ENCODE results near the gene DPEP1.
"Not testable (repeated sequence)": the region's sequence is repeated elsewhere in the genome, so short reads cannot be mapped to it uniquely, and the experiment has no call there.

DPEP1 gene

DNA sequence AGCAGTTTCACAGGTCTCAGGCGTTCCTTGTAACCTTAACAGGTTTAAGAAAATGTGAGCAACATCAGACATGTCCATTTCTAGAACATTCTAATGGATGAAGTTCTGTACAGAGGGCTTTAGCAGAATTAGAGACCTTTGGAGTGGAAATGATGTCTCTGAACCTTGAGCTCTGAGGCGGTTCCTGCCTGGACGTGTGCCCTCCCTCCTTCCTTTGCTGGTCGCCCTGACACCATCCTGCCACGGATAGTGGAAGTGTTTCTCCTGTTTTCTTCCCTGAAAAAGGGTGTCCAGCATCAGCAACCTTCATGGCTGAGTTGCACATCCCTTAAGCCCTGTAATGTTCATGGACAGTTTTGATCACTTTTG is 55.3 kb downstream of the DPEP1 start:
- in situ Hi-C loops (cut with MboI; ENCODE audit: low sequenced_read_pairs, unreplicated experiment), result no loop called here
- TF ChIP-seq, protein P1, sequence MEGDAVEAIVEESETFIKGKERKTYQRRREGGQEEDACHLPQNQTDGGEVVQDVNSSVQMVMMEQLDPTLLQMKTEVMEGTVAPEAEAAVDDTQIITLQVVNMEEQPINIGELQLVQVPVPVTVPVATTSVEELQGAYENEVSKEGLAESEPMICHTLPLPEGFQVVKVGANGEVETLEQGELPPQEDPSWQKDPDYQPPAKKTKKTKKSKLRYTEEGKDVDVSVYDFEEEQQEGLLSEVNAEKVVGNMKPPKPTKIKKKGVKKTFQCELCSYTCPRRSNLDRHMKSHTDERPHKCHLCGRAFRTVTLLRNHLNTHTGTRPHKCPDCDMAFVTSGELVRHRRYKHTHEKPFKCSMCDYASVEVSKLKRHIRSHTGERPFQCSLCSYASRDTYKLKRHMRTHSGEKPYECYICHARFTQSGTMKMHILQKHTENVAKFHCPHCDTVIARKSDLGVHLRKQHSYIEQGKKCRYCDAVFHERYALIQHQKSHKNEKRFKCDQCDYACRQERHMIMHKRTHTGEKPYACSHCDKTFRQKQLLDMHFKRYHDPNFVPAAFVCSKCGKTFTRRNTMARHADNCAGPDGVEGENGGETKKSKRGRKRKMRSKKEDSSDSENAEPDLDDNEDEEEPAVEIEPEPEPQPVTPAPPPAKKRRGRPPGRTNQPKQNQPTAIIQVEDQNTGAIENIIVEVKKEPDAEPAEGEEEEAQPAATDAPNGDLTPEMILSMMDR (IDR thresholded peaks at IDR 0.05; ENCODE audit: borderline replicate concordance, control extremely low read depth, extremely low read depth, insufficient read depth, missing control alignments), result no peak
- no peak for DNase-seq (ENCODE audit: low spot score)

- in situ Hi-C loops (cut with MboI; ENCODE audit: low sequenced_read_pairs, unreplicated experiment), result no loop called here
Observed at GRCh38 chr16:89669755-89670154, 56.3 kb downstream of the DPEP1 start.

GRCh38 chr16:89670496-89671431 is 57.3 kb downstream of the DPEP1 start:
- TF ChIP-seq, protein P1 (IDR thresholded peaks at IDR 0.05; ENCODE audit: borderline replicate concordance, control extremely low read depth, extremely low read depth, insufficient read depth, missing control alignments), result no peak
- DNase-seq (ENCODE audit: low spot score), result no peak
- in situ Hi-C loops (cut with MboI; ENCODE audit: low sequenced_read_pairs, unreplicated experiment), result no loop called here

More at GRCh38 chr16:89669755-89670154, 56.3 kb downstream of the DPEP1 start:
- no peak for DNase-seq (ENCODE audit: low spot score)
- TF ChIP-seq, protein P1 (IDR thresholded peaks at IDR 0.05; ENCODE audit: borderline replicate concordance, control extremely low read depth, extremely low read depth, insufficient read depth, missing control alignments), result no peak

DNA sequence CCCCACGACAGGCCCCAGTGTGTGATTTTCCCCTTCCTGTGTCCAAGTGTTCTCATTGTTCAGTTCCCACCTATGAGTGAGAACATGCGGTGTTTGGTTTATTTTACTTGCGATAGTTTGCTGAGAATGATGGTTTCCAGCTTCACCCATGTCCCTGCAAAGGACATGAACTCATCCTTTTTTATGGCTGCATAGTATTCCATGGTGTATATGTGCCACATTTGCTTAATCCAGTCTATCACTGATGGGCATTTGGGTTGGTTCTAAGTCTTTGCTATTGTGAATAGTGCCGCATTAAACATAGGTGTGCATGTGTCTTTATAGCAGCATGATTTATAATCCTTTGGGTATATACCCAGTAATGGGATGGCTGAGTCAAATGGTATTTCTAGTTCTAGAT is 58.1 kb downstream of the DPEP1 start:
- in situ Hi-C loops (cut with MboI; ENCODE audit: low sequenced_read_pairs, unreplicated experiment); DNase-seq (ENCODE audit: low spot score): not testable (repeated sequence)

DNA sequence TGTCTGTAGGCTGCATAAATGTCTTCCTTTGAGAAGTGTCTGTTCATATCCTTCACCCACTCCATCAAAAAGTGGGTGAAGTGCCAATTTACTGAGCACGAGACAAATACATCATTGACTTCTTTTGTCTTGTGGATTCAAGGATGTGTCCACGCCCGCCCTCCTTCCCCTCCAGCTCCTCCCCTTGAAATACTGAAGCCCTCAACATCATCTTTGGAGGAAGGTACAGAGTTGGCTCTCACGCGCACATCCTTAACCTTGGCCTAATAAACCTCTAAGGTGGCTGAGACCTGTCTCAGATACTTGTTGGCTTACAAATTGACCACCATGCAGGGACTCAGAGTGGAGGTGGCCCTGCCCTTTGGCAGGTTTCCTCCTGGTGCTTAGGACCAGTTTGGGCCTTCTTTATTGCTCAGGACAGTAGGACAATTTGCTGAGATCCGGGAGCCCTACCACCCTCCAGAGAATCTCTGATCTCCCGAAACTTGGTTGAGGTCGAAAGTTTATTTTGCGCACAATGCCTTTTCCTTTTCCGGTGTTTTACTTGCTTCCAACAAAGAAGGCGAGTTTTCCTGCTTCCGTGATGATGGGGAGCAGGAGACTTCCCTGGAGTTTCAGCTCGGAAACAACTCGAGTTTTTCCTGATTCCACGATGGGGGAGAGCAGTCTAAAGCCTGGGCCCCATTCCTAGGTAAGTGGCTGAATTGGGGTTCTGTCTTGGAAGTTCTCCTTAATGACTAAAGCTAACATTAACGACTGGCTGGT is 58.9 kb downstream of the DPEP1 start:
- TF ChIP-seq, protein P1 (IDR thresholded peaks at IDR 0.05; ENCODE audit: borderline replicate concordance, control extremely low read depth, extremely low read depth, insufficient read depth, missing control alignments), result no peak
- no peak for DNase-seq (ENCODE audit: low spot score)
- in situ Hi-C loops (cut with MboI; ENCODE audit: low sequenced_read_pairs, unreplicated experiment), result no loop called here

- DNase-seq (ENCODE audit: low spot score), result no peak
- in situ Hi-C loops (cut with MboI; ENCODE audit: low sequenced_read_pairs, unreplicated experiment), result no loop called here
- TF ChIP-seq, protein P1 (IDR thresholded peaks at IDR 0.05; ENCODE audit: borderline replicate concordance, control extremely low read depth, extremely low read depth, insufficient read depth, missing control alignments), result no peak
Observed at GRCh38 chr16:89678258-89678657, 64.8 kb downstream of the DPEP1 start.

DNA sequence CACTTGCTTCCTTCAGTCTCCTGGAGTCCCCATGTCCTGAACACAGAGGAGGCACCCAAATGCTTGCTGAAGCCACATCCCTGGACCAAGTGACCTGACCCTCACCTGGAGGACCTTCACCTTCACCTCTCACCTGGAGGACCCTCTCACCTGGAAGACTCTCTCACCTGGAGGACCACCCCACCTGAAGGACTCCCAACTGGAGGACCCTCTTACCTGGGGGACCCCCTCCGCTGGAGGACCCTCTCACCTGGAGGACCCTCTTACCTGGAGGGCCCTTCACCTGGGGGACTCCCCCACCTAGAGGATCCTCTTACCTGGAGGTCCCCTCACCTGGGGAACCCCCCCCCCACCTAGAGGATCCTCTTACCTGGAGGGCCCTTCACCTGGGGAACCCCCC is 72.5 kb downstream of the DPEP1 start:
- TF ChIP-seq, protein P1 (IDR thresholded peaks at IDR 0.05; ENCODE audit: borderline replicate concordance, control extremely low read depth, extremely low read depth, insufficient read depth, missing control alignments), result no peak
- in situ Hi-C loops (cut with MboI; ENCODE audit: low sequenced_read_pairs, unreplicated experiment), result no loop called here
- no peak for DNase-seq (ENCODE audit: low spot score)

Data from GM13976 (cell line).